HG02981 (cell line): ENCODE data around the gene ARMC7.

Experiments
- ATAC-seq: cut with Tn5 transposase; IDR thresholded peaks from one replicate; pipeline ENCODE4 v1.9.1; 2021; ENCODE audit warnings: mild to moderate bottlenecking, moderate library complexity; ENCODE audit not compliant: unreplicated experiment

The ARMC7 gene

GRCh38 chr17:75077496-75078283 lies 32.1 kb upstream of the ARMC7 start:
- ATAC-seq: peak; percentile 38

DNA sequence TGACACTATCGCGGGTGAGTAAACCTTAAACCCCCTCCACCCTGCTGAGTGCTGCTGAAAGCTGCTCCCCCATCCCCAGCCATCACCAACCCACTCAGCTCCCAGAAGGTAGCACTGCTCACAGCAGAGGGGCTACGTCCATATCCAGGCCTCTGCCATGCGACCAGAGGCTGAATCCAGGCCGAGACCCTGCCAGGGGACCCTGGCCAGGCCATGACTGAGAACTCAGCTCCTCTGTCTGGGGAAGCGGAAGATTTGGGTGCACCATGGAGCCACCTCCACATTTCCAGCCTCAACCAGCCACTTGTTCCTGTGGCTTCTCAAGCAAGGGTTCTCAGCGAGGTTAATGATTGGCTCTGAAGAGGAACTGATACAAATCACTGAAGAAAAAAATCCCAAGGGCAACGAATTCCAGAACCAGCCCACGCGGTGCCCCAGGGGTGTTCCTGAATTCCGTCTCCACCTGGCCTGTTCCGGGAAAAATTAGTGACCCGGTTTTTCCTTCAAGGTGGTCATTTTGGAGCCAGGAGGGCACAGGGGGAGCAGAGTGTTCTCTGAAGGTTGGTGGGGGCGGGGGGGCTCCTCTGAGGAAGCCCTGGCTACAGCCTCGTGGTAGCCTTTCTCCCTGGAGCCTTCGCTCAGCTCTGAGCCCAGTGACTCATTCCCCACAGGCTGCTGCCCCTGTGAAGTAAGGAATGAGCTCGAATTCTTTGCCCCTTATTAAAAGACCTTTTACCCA lies 31.3 kb upstream of the ARMC7 start:
- ATAC-seq: peak; percentile 53

- peak; percentile 10 for ATAC-seq
These were observed 30.8 kb upstream of the ARMC7 start for GRCh38 chr17:75079023-75079373.

GRCh38 chr17:75081611-75082540 lies 27.9 kb upstream of the ARMC7 start:
- no peak for ATAC-seq

DNA sequence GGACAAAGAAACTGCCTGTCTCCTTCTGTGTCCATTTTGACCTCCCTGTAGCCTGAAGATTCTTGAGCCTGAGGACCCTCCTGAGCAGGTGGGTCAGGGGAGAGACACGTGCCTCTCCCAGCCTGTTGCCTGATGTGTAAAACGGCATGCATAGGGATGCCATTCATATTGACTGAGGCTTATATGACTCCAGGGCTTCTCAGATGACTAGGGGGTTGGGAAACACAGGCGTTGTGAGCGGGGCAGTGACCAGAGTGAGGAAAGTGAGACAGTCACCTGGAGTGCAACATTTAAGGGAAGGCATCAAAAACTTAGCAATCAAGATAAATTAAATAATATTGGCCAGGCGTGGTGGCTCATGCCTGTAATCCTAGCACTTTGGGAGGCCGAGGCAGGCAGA lies 27.1 kb upstream of the ARMC7 start:
- ATAC-seq: no peak

DNA sequence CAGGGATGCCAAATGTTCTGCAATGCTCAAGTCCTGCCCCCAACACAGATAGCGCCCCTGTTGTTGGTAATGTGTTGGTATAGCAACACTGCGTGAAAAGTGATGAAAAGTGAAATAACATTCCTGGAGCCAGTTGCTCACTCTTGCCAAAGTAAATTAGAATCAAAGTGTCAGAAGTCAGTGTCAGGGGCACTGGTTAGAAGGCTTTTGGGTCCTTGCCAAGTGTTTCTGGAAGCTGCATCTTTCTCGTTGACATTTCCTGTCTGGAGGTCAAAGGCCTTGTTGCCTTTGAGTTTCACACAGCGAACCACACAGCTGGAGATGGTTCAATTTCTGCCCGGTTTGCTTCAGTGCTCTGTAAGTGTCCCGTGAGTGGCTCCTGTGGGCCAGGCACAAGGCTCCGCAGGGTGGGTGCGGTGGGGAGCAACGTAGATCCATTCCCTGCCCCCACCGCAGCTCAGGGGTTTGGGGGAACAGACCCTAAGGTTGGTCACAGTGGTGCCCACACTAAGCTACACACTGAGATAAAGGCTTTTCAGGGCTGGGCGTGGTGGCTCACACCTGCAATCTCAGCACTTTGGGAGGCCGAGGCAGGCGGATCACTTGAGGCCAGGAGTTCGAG lies 25.6 kb upstream of the ARMC7 start:
- no peak for ATAC-seq

GRCh38 chr17:75086496-75087181 lies 23.1 kb upstream of the ARMC7 start:
- ATAC-seq: no peak

DNA sequence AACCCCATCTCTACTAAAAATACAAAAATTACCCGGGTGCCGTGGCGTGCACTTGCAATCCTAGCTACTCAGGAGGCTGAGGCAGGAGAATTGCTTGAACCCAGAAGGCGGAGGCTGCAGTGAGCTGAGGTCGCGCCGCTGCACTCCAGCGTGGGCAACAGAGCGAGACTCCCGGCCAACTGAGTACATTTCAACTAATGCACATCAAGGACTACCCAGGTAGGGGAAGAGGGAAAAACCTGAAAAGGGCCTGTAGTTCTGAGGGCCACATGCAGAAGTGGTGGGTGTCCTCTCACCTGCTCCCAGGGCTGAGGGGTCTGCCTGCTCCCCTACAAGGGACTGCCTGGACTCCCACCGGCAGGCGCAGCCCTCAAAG lies 22.6 kb upstream of the ARMC7 start:
- ATAC-seq: no peak

GRCh38 chr17:75087558-75088453 lies 22.0 kb upstream of the ARMC7 start, which contains the start of gene SLC16A5:
SLC16A5 (plus strand) TSS chr17:75087954; CDS start chr17:75093637, 5,683 bp downstream.
- ATAC-seq: no peak

GRCh38 chr17:75088465-75089417 lies 21.0 kb upstream of the ARMC7 start:
- ATAC-seq: no peak

- no peak for ATAC-seq
These were observed 18.6 kb upstream of the ARMC7 start for GRCh38 chr17:75090871-75091854.

DNA sequence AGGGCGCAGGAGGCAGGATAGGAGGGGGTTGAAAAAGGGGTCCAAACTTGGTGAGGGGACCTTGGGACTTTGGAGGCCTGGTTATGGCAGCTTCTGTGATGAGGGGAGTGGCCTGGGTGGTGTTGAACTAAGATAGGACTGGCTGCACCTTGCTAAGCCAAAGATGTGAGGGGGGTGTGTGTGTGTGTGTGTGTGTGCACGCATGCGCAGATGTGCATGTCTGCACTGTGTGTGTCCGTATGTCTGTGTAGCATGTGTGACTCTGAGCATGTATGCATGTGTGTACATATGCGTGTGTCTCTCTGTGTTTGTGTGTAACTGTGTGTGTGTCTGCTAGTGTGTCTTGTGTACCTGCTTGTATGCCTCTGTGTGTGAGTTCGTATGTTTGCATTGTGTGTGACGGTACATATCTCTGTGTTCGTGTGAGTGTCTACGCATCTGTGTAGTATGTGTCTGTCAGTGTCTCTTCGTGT lies 17.9 kb upstream of the ARMC7 start:
- ATAC-seq: no peak

- ATAC-seq: no peak
These were observed 16.1 kb upstream of the ARMC7 start for GRCh38 chr17:75093548-75094158.

GRCh38 chr17:75094871-75095399 lies 14.8 kb upstream of the ARMC7 start:
- no peak for ATAC-seq

GRCh38 chr17:75096082-75096625 lies 13.6 kb upstream of the ARMC7 start:
- no peak for ATAC-seq

DNA sequence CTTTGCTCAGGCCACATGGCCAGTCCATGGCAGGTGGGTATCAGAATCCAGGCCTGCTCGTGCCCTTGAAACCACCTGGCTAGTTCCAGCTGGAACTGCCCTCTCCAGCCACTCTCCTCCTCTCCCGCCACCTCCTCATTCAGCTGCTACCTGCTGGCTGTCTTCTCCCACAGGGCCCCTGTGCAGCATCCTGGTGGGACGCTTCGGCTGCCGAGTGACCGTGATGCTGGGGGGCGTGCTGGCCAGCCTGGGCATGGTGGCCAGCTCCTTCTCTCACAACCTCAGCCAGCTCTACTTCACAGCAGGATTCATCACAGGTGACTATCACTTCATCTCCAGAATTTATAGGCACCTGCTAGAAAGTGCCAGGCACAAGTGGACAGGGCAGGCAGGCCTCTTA lies 11.9 kb upstream of the ARMC7 start:
- no peak for ATAC-seq
